Mammary microvascular endothelial cell (primary cell): ENCODE measurements around the gene TUBB. TPM values are rescaled to one million over a fixed set of nuclear protein-coding genes. Genes with fewer than 3 reads are reported as not detected.

ENCODE experiments used
- total RNA-seq: library from RNA; depleted of rRNA; stranded (reverse); fragments of >200 nt; gene quantifications from 2 replicates; pipeline ENCODE4 v1.2.3, GENCODE V29; 2015

TUBB gene
- 1,014 and 1,183 TPM in 2 replicates for total RNA-seq

DNA sequence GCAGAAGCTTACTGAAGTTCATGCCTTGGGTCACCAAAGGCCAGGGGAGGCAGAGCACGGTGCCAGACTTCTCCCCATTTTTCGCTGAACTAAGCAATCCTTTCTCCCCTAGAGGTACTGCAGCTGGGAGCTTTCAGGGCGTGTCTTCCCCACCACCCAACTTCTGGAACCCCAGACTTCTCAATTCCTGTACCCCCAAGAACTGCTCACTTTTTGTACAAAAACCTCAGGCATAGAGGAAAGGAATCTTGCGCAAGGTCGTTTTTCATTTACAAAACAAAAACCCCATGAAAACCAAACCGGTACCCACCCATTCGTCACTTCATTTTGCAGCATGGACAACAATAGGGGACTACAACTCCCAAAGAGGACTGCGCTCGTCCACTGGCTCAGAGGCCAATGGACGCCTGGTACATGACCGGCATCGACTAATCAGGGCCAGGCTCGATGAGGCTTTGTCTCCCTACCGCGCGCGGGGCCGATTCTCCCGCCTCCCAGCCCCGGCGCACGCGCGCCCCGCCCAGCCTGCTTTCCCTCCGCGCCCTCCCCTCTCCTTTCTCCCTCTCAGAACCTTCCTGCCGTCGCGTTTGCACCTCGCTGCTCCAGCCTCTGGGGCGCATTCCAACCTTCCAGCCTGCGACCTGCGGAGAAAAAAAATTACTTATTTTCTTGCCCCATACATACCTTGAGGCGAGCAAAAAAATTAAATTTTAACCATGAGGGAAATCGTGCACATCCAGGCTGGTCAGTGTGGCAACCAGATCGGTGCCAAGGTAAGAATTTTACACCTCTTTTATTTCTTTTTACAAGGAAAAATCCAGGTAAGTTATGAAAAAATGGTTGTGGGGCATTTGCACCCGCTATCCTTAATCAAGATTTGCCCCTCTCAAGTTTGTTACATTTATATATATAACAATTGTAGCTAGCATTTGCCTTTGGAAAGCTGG lies at the start of gene TUBB:
Gene TUBB, plus strand, starts transcription at position 562 of the 947 bp plus-strand sequence. Its CDS starts 155 bp downstream, at position 717.

DNA sequence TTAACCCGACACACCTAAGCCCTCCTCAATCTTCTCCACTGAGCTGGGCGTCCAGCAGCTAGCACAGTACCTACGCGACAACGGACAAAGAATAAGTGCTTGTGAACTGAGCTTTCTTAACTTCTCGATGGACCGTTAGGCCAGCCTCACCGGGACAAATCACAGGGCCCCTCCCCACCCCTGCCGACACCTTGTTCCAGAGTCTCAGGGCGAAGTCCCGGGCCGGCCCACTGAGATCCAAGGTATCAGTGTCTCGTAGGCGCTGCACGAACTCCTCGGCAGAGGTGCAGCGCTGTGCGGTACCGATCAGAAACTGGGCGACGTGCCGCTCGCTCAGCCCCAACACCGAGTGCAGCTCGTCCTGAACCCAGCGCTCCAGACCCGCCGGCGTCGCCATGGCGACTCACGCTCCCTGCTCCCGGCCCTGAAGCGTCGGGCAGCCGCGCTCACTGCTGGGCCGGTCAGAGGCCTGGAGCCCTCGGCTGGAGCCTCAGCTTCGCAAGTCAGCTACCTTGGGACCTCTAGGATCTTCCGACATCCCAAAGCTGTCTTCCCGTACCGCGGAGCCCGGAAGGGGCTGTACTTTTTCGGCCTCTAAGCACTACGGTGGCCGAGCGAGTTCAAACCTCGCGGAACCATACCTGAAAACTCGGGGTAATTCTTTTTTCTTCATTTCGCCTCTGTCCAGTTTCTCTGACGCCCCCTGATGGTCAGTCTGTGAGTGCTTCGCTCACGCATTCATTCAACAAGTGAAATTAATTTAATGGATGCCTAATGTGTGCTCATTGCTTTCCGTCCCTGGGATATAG lies 47.5 kb upstream of the TUBB start, which contains the start of gene DHX16:
Gene DHX16, minus strand, starts transcription at position 562 of the 809 bp plus-strand sequence. Its CDS starts 165 bp downstream, at position 397.

DNA sequence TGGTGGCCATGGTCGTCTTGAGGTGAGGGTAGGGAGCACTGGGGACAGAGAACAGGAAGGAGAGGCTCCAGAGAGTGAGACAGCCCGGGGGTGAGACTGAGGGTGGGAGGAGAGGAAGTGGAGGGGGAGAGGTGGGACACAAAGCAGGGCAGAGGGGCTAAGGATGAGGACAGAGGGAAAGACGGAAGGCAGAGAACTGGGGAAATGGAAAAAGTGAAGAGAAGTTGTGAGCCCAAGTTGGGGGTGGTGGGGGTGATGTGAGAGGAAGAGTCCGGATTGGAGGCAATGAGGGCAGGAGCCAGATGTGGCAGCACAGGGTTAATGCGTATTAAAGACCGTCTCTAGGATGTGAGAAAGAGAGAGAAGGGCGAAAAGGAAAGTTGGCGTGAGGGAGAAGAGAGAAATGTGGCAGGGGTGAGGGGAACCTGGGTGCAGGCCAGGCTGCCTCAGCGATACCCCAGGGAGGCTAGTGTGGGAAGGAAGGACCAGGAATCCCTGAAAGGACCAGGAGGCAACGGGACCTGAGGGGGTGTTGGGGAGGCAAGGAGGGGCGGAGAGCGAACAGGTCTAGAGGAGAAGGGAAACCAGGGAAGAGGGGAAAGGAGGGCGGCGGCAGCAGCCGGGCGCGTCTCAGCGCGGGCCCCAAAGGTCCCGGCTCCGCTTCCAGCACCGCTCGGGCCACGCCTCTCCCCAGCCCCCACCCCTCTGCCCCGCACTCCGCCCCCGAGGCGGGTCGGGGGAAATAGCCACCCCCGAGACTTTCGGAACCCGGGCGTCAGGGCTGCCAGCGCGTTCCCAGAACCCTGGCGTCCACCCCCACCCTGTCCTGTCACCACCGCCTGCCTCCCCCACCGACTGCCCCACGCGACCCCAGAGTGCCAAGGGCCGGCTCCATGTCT lies 33.9 kb upstream of the TUBB start, which contains the start of gene PPP1R18:
Gene PPP1R18, minus strand, starts transcription at position 637 of the 899 bp plus-strand sequence. Its CDS starts 627 bp downstream, at position 10.

DNA sequence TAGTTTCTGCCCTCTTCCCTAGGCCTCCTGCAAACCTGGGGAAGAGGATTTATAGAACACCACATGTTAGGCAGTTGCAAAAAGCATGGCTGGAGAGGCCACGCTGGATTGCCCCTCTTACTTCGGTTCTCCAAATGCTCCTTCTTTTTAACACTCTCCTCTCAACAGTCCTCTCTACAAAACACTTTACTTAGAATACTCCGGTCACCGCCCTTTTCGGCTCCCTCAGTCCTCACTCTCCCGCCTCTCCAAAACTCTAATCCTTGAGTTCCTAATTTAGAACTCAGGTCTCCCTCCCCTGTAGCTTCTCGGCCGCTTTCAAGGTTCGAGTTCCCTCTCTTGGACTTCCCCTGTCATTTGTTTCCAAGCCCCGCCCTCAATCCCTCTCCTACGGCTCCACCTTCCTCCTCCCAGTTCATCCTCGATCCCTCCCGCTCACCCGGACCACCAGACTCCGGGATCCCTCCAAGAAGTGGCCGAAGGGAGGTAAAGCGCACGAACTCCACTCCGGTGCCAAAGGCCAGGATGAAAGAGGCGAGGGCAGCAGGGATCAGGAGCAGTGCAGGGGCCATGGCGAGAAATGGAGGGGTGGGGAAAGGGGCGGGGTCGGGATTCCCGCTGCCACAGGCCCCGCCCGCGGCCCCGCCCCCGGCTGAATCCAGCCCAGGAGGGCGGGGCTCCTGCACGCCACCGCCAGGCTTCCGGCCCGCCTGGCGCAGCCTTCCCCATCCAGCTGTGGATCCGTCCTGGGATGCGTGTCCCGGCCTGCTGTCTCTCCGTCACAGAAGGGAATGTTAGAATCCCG lies 29.5 kb upstream of the TUBB start, which contains the start of gene NRM:
Gene NRM, minus strand, starts transcription at position 582 of the 805 bp plus-strand sequence. Its CDS starts 10 bp downstream, at position 572.

DNA sequence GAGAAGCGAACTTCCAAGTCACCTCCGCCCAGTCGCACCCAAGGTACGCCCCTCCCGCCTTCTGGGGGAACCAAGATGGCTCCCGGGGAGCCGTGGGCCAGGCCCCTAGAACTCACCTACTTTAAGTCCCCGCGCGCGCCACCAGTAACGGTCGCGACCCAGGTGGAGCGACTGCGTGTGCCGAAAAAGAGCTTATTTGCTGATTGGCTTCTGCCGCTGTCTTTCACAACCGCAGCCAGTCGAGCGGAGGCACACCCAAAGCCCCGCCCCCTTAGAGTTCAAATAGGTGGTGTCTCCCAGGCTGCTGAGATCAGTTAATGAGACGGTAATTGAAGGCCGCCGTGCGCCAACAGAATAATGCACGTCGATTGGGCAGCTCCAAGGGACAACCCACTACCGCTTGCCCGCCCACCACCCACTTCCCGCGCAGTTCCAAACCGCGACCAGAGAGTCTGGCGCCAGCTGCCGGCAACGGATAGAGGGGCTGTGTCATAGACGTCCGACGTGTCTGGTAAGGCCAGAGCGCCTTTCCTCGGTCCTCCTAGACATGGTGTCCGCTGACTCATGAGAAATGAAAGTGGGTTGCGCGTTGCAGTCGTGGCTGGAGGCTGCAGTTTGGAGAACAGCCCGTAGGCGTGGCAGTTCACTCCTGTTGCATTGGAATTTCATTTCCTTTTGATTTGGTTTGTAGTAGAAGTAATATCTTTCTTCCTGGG lies 2.9 kb upstream of the TUBB start, which contains the start of gene MDC1:
Gene MDC1, minus strand, starts transcription at position 153 of the 716 bp plus-strand sequence. CDS start 2,106 bp downstream, outside the sequence.

DNA sequence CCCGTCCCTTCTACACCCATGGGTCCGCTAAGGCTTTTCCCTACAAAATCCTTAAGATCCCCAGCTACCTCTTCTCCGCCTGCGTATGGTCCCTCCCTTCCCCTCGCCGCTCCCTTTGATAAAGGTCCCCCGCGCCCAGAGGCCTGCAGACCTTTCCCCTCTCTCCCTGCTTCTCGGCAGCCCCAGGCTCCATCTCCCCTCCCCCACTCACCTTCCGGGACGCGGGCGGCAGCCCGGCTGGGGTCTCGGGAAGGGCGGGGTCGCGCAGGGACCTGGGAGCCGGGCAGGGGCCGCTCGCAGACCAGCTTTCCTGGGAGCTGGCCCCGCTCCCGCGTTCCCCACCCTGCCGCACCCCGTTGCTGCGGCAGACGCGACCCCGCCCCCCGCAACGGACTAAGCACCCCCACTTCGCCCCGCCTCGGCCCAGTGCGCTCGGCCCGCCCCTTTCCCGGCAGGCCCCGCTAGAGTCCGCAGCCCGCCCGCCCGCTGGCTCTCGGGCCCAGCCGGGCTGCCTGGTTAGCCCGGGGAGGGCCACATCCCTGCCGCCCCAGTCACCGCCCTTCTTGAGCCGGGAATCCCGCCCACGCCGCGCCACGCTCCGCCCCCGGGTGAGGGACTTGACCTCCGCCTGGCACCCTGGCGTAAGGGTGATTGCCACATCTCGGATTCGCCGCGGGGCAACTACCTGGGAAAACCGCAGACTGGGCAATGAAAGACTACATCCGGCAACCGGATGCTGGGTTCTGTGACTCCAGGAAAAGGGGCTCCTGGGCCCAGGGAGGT lies 22.4 kb downstream of the TUBB start, which contains the start of gene FLOT1:
Gene FLOT1, minus strand, starts transcription at position 372 of the 783 bp plus-strand sequence. CDS start 498 bp downstream, outside the sequence.

DNA sequence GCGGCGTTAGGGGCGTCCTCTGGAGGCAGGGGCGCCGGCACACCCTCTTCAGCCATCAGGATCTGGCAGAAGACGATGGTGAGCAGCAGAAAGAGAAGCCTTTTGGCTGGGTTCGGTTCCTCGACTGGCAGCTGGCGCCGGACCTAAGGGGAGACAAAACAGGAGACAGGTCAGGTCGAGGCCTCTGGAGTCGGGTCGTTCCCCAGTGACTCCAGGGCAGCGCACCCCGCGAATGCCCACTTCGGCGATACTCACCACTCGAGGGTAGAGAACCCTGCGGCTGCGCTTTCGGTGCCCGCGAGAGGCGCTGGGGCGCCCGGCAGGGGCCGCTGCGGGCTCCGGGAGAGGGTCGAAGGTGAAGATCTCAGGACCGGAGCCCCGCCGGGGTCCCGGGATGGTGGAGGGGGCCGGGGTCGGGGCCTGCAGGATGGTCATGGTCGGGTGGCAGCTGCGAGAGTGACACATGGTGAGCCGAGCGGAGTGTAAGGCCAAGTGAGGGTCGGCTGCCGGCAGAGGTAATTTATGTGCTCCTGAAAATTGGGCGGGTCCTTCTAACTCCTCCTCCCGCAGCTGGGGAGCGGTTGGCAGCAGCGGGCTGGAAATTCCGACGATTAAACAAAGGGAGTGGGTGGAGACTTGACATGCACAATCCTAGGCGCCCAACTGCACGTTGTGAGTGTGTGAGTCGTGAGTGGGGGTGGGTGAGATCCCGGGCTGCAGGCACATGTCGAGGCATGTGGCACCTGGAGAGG lies 24.1 kb downstream of the TUBB start, which contains the start of gene IER3:
Gene IER3, minus strand, starts transcription at position 494 of the 752 bp plus-strand sequence. Its CDS starts 29 bp downstream, at position 465.

Other genes starting within 250 kb of the TUBB start
- gene HLA-E, start 230.8 kb upstream of the TUBB start, total RNA-seq = 591 and 594 TPM in 2 replicates
- 33.2 and 40.0 TPM in 2 replicates for gene GNL1, start 163.9 kb upstream of the TUBB start, total RNA-seq
- gene PRR3, start 163.1 kb upstream of the TUBB start, total RNA-seq = 1.9 and 5.6 TPM in 2 replicates
- gene ABCF1, start 148.9 kb upstream of the TUBB start, total RNA-seq = 48.7 and 53.4 TPM in 2 replicates
- gene PPP1R10, start 103.1 kb upstream of the TUBB start, total RNA-seq = 21.8 and 24.0 TPM in 2 replicates
- gene MRPS18B, start 102.5 kb upstream of the TUBB start, total RNA-seq = 55.8 and 57.7 TPM in 2 replicates
- gene ATAT1, start 93.5 kb upstream of the TUBB start, total RNA-seq = 2.9 and 6.0 TPM in 2 replicates
- 7.7 and 8.0 TPM in 2 replicates for gene C6orf136, start 73.2 kb upstream of the TUBB start, total RNA-seq
- gene DHX16, start 47.3 kb upstream of the TUBB start, total RNA-seq = 31.8 and 36.3 TPM in 2 replicates
- gene PPP1R18, start 33.7 kb upstream of the TUBB start, total RNA-seq = 78.3 and 93.0 TPM in 2 replicates
- 18.4 and 18.5 TPM in 2 replicates for gene NRM, start 29.4 kb upstream of the TUBB start, total RNA-seq
- 12.4 and 12.5 TPM in 2 replicates for gene MDC1, start 3.1 kb upstream of the TUBB start, total RNA-seq
- gene FLOT1, start 22.3 kb downstream of the TUBB start, total RNA-seq = 138 and 156 TPM in 2 replicates
- 72.1 and 91.5 TPM in 2 replicates for gene IER3, start 24.2 kb downstream of the TUBB start, total RNA-seq
- 3.7 and 6.3 TPM in 2 replicates for gene DDR1, start 164.2 kb downstream of the TUBB start, total RNA-seq
- 13.0 and 16.6 TPM in 2 replicates for gene GTF2H4, start 187.9 kb downstream of the TUBB start, total RNA-seq
- 19.5 and 23.0 TPM in 2 replicates for gene VARS2, start 193.9 kb downstream of the TUBB start, total RNA-seq
- not detected in 2 replicates for gene SFTA2, start 211.8 kb downstream of the TUBB start, total RNA-seq
- gene MUCL3, start 220.6 kb downstream of the TUBB start, total RNA-seq = 0.07 TPM in 1 of 2 replicates, not detected in the other